Measurements from ENCODE around the gene MAPT. TPM values are rescaled to one million over a fixed set of nuclear protein-coding genes. Genes with fewer than 3 reads are reported as not detected.

The MAPT gene
- total and polyA plus RNA-seq, 2 donors: 3.4 to 21.1 TPM

DNA sequence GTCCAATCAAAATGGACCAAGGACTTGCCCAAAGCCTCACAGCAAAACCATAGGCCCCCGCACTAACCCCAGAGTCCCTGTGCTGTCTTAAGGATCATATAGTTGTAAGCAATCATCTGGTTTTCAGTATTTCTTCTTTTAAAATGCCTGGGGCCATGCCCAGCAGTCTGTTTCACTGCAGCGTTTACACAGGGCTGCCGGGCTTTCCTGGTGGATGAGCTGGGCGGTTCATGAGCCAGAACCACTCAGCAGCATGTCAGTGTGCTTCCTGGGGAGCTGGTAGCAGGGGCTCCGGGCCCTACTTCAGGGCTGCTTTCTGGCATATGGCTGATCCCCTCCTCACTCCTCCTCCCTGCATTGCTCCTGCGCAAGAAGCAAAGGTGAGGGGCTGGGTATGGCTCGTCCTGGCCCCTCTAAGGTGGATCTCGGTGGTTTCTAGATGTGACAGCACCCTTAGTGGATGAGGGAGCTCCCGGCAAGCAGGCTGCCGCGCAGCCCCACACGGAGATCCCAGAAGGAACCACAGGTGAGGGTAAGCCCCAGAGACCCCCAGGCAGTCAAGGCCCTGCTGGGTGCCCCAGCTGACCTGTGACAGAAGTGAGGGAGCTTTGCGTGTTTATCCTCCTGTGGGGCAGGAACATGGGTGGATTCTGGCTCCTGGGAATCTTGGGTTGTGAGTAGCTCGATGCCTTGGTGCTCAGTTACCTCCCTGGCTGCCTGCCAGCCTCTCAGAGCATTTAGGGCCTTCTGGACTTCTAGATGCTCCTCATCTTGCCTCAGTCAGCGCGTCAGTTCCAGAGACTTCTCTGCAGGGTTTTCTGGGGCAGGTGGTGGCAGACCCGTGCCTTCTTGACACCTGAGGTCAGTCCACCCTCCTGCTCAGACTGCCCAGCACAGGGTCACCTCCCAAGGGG is 79.8 kb downstream of the MAPT start:
- H3K36me3 ChIP-seq (ENCODE audit: insufficient read depth): no peaks in the 10 kb centered on the region
- no peak overlapping the region for H3K27ac ChIP-seq (ENCODE audit: low read depth)
- no peak for DNase-seq (ENCODE audit: extremely low spot score)
- no peaks in the 10 kb centered on the region for H3K4me1 ChIP-seq (ENCODE audit: insufficient read depth)
- H3K4me3 ChIP-seq (ENCODE audit: low read depth, low read length): no peak overlapping the region
- 79% methylated on average over 17 of the region's 17 CpGs for WGBS

- no peak for DNase-seq (ENCODE audit: extremely low spot score)
Observed at GRCh38 chr17:45974916-45975630, 80.7 kb downstream of the MAPT start.

GRCh38 chr17:45975640-45976295 is 81.4 kb downstream of the MAPT start:
- Histone ChIP-seq H3K4me1 (ENCODE audit: insufficient read depth) (no peaks in the 10 kb centered on the region), H3K36me3 (ENCODE audit: insufficient read depth) (no peaks in the 10 kb centered on the region), H3K4me3 (ENCODE audit: low read depth, low read length) (no peak overlapping the region), H3K27ac (ENCODE audit: low read depth) (no peak overlapping the region)
- DNase-seq (ENCODE audit: extremely low spot score): no peak
- WGBS: 81% methylated on average over 8 of the region's 8 CpGs

More at GRCh38 chr17:45974916-45975630, 80.7 kb downstream of the MAPT start:
- Histone ChIP-seq H3K36me3 (ENCODE audit: insufficient read depth) (no peaks in the 10 kb centered on the region), H3K4me3 (ENCODE audit: low read depth, low read length) (no peak overlapping the region), H3K4me1 (ENCODE audit: insufficient read depth) (no peaks in the 10 kb centered on the region), H3K27ac (ENCODE audit: low read depth) (no peak overlapping the region)
- 76% methylated on average over 10 of the region's 10 CpGs for WGBS

- no peaks in the 10 kb centered on the region for H3K36me3 ChIP-seq (ENCODE audit: insufficient read depth)
- no peak overlapping the region for H3K27ac ChIP-seq (ENCODE audit: low read depth)
- WGBS: 96% methylated on average over 2 of the region's 2 CpGs
- DNase-seq (ENCODE audit: extremely low spot score): no peak
- no peaks in the 10 kb centered on the region for H3K4me1 ChIP-seq (ENCODE audit: insufficient read depth)
- no peak overlapping the region for H3K4me3 ChIP-seq (ENCODE audit: low read depth, low read length)
Observed at GRCh38 chr17:45976391-45976754, 82.0 kb downstream of the MAPT start.

DNA sequence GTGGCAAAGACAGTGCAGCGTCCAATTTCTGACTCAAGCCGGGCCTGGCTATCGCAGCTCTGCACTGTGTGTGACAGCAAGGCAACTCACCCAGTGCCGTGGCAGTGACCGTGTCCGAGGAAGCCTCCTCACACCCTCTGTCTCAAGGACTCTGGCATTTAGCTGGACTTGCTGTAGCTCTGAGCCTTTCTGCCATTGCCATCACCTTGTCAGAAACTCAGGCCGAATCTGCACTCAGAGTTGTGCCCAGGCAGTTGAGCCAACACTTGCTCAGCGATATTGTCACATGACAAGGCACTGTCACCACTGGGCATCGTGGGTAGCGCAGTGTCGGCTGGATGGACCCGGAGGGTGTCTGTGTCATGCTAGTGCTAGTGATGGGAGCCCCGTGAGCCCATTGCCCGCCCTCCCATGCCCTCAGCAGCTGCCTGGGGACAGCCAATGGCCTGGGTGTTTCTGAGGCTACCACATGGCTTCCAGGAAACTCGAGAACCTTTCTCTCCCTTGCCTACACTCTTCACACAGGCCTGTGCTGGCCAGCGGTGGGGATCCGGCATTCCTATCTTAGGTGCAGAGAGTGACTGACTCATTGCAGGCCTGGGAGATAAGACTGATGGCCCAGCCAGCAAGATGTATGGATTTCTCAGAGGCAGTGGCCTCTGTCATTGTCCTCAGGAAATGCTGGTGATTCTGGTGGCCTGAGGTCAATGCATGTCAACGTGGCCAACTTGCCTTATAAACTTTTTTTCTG is 82.6 kb downstream of the MAPT start:
- no peak overlapping the region for H3K27ac ChIP-seq (ENCODE audit: low read depth)
- 82% methylated on average over 18 of the region's 18 CpGs for WGBS
- H3K4me1 ChIP-seq (ENCODE audit: insufficient read depth): no peaks in the 10 kb centered on the region
- no peak for DNase-seq (ENCODE audit: extremely low spot score)
- no peaks in the 10 kb centered on the region for H3K36me3 ChIP-seq (ENCODE audit: insufficient read depth)
- H3K4me3 ChIP-seq (ENCODE audit: low read depth, low read length): no peak overlapping the region

- 87% methylated on average over 4 of the region's 4 CpGs for WGBS
- H3K4me3 ChIP-seq (ENCODE audit: low read depth, low read length): no peak overlapping the region
- H3K27ac ChIP-seq (ENCODE audit: low read depth): no peak overlapping the region
- H3K36me3 ChIP-seq (ENCODE audit: insufficient read depth): no peaks in the 10 kb centered on the region
- H3K4me1 ChIP-seq (ENCODE audit: insufficient read depth): no peaks in the 10 kb centered on the region
- DNase-seq (ENCODE audit: extremely low spot score): no peak
Observed at GRCh38 chr17:45977506-45977824, 83.1 kb downstream of the MAPT start.

- DNase-seq (ENCODE audit: extremely low spot score): no peak
Observed at GRCh38 chr17:45977976-45978626, 83.7 kb downstream of the MAPT start.

GRCh38 chr17:45979137-45979536 is 84.8 kb downstream of the MAPT start:
- H3K4me1 ChIP-seq (ENCODE audit: insufficient read depth): no peaks in the 10 kb centered on the region
- H3K4me3 ChIP-seq (ENCODE audit: low read depth, low read length): no peak overlapping the region
- DNase-seq (ENCODE audit: extremely low spot score): no peak
- no peaks in the 10 kb centered on the region for H3K36me3 ChIP-seq (ENCODE audit: insufficient read depth)
- WGBS: 48% methylated on average over 2 of the region's 2 CpGs
- no peak overlapping the region for H3K27ac ChIP-seq (ENCODE audit: low read depth)

More at GRCh38 chr17:45977976-45978626, 83.7 kb downstream of the MAPT start:
- no peak overlapping the region for H3K4me3 ChIP-seq (ENCODE audit: low read depth, low read length)
- no peaks in the 10 kb centered on the region for H3K4me1 ChIP-seq (ENCODE audit: insufficient read depth)
- H3K27ac ChIP-seq (ENCODE audit: low read depth): no peak overlapping the region
- H3K36me3 ChIP-seq (ENCODE audit: insufficient read depth): no peaks in the 10 kb centered on the region
- 79% methylated on average over 3 of the region's 3 CpGs for WGBS

DNA sequence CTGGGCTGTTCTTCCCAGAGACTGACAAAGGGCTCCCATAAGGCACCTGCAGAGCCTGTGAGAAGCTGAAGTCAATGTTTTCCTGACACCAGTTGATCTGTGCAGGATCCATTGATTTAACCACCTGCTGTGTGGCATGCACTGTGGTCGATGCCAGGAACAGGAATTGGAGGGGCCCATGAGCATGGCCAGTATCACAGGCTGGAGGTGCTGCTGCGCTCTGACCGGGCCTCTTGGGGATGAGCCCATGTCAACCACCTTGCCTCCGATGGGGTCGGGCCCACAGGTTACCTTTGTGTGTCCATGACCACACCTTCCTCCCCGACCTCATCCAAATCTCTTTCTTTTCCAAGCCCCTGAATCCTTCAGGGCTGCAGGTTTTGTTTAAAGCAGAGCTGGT is 86.5 kb downstream of the MAPT start:
- no peak overlapping the region for H3K27ac ChIP-seq (ENCODE audit: low read depth)
- WGBS: 87% methylated on average over 6 of the region's 6 CpGs
- H3K36me3 ChIP-seq (ENCODE audit: insufficient read depth): no peaks in the 10 kb centered on the region
- DNase-seq (ENCODE audit: extremely low spot score): no peak
- no peaks in the 10 kb centered on the region for H3K4me1 ChIP-seq (ENCODE audit: insufficient read depth)
- H3K4me3 ChIP-seq (ENCODE audit: low read depth, low read length): no peak overlapping the region

DNA sequence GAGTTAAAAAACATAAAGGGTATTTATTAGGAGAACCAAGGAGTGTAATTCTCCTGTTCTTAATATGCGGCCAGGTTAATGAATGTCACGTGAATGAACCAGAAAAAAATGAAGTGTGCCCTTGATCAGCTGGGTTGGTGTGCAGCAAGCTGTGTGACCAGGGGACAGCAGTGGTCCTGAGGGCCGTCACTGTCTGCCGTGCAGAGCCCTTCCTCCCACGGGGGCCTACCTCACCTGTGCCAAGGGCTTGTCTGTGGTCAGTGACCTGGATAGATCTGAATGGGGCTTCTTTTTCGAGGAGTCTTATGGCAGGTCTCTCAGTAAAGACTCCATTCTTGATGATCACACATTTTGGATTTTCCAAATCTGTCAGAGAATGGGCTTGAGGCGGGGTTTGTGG is 87.0 kb downstream of the MAPT start:
- H3K27ac ChIP-seq (ENCODE audit: low read depth): no peak overlapping the region
- DNase-seq (ENCODE audit: extremely low spot score): no peak
- no peaks in the 10 kb centered on the region for H3K4me1 ChIP-seq (ENCODE audit: insufficient read depth)
- H3K36me3 ChIP-seq (ENCODE audit: insufficient read depth): no peaks in the 10 kb centered on the region
- H3K4me3 ChIP-seq (ENCODE audit: low read depth, low read length): no peak overlapping the region
- WGBS: 85% methylated on average over 7 of the region's 7 CpGs

DNA sequence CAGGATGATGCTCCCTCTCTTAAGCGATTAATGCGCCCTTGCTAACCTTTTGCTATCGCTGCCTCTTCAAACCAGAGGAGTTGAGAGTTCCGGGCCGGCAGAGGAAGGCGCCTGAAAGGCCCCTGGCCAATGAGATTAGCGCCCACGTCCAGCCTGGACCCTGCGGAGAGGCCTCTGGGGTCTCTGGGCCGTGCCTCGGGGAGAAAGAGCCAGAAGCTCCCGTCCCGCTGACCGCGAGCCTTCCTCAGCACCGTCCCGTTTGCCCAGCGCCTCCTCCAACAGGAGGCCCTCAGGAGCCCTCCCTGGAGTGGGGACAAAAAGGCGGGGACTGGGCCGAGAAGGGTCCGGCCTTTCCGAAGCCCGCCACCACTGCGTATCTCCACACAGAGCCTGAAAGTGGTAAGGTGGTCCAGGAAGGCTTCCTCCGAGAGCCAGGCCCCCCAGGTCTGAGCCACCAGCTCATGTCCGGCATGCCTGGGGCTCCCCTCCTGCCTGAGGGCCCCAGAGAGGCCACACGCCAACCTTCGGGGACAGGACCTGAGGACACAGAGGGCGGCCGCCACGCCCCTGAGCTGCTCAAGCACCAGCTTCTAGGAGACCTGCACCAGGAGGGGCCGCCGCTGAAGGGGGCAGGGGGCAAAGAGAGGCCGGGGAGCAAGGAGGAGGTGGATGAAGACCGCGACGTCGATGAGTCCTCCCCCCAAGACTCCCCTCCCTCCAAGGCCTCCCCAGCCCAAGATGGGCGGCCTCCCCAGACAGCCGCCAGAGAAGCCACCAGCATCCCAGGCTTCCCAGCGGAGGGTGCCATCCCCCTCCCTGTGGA is 88.6 kb downstream of the MAPT start:
- H3K4me1 ChIP-seq (ENCODE audit: insufficient read depth): no peaks in the 10 kb centered on the region
- no peak overlapping the region for H3K27ac ChIP-seq (ENCODE audit: low read depth)
- 87% methylated on average over 41 of the region's 41 CpGs for WGBS
- H3K36me3 ChIP-seq (ENCODE audit: insufficient read depth): no peaks in the 10 kb centered on the region
- H3K4me3 ChIP-seq (ENCODE audit: low read depth, low read length): no peak overlapping the region
- no peak for DNase-seq (ENCODE audit: extremely low spot score)

DNA sequence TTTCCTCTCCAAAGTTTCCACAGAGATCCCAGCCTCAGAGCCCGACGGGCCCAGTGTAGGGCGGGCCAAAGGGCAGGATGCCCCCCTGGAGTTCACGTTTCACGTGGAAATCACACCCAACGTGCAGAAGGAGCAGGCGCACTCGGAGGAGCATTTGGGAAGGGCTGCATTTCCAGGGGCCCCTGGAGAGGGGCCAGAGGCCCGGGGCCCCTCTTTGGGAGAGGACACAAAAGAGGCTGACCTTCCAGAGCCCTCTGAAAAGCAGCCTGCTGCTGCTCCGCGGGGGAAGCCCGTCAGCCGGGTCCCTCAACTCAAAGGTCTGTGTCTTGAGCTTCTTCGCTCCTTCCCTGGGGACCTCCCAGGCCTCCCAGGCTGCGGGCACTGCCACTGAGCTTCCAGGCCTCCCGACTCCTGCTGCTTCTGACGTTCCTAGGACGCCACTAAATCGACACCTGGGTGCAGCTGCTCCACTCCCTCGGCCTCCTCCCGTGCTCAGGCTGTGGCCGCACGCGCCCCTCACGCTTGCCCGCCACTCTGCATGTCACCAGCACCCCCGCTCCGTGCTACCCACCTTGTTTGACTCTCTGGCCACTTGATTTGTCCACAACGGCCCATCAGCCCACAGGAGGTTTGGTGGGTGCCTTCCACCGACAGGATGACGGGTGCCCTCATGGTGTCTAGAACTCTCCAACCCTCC is 89.4 kb downstream of the MAPT start:
- no peak for DNase-seq (ENCODE audit: extremely low spot score)
- no peaks in the 10 kb centered on the region for H3K4me1 ChIP-seq (ENCODE audit: insufficient read depth)
- WGBS: 72% methylated on average over 31 of the region's 31 CpGs
- H3K4me3 ChIP-seq (ENCODE audit: low read depth, low read length): no peak overlapping the region
- no peak overlapping the region for H3K27ac ChIP-seq (ENCODE audit: low read depth)
- H3K36me3 ChIP-seq (ENCODE audit: insufficient read depth): no peaks in the 10 kb centered on the region
